NCI-H2029 treated with DMSO at 0.1 percent for 48 hours (cell line): ENCODE results near the gene PRSS33.

ENCODE experiments used
- DNase-seq: peaks from one replicate; lab custom pipeline; 2025; lab: John Stamatoyannopoulos, UW

The PRSS33 gene

GRCh38 chr16:2799205-2799858 lies 12.0 kb upstream of the PRSS33 start:
- no peak for DNase-seq

GRCh38 chr16:2798723-2799204 lies 11.4 kb upstream of the PRSS33 start:
- no peak for DNase-seq

- DNase-seq = no peak
Observed at GRCh38 chr16:2795395-2796143, 8.2 kb upstream of the PRSS33 start.

- DNase-seq = no peak
Observed at GRCh38 chr16:2792940-2793339, 5.6 kb upstream of the PRSS33 start.

GRCh38 chr16:2791174-2791573 lies 3.8 kb upstream of the PRSS33 start:
- no peak for DNase-seq

- no peak for DNase-seq
Observed at GRCh38 chr16:2790631-2791030, 3.3 kb upstream of the PRSS33 start.

- DNase-seq = no peak
Observed at GRCh38 chr16:2787961-2788360, 601 bp upstream of the PRSS33 start.

GRCh38 chr16:2786826-2787151 lies 571 bp downstream of the PRSS33 start:
- DNase-seq = no peak

- DNase-seq = peak; percentile 4
Observed at GRCh38 chr16:2786061-2786825, 1.1 kb downstream of the PRSS33 start.

GRCh38 chr16:2785101-2785991 lies 2.0 kb downstream of the PRSS33 start:
- DNase-seq = no peak

GRCh38 chr16:2784358-2785100 lies 2.8 kb downstream of the PRSS33 start:
- DNase-seq = no peak

GRCh38 chr16:2783581-2784357 lies 3.6 kb downstream of the PRSS33 start:
- no peak for DNase-seq

- no peak for DNase-seq
Observed at GRCh38 chr16:2782583-2783351, 4.6 kb downstream of the PRSS33 start.

- no peak for DNase-seq
Observed at GRCh38 chr16:2779978-2780898, 7.1 kb downstream of the PRSS33 start.

GRCh38 chr16:2779151-2779920 lies 8.0 kb downstream of the PRSS33 start:
- DNase-seq = no peak

GRCh38 chr16:2778630-2778958 lies 8.8 kb downstream of the PRSS33 start:
- DNase-seq = no peak

- no peak for DNase-seq
Observed at GRCh38 chr16:2777903-2778629, 9.3 kb downstream of the PRSS33 start.
